Calu3 (cell line): ENCODE measurements around the gene ADGRL3. TPM values are rescaled to one million over a fixed set of nuclear protein-coding genes. Genes with fewer than 3 reads are reported as not detected.

ENCODE experiments used
- BruUV-seq: library from RNA; stranded (reverse); fragments of 400-500 nt; replicated peaks from 2 replicates; lab custom pipeline; 2021; lab: Mats Ljungman, UMichigan
- CTCF ChIA-PET: fragments of 300-600 bp; sonication (Branson Sonifier 250); formaldehyde crosslinking; loops from one replicate; lab custom pipeline; 2022; ENCODE audit warnings: antibody characterized with exemption; lab: Charles Lee
- DNase-seq: peaks from one replicate; pipeline ENCODE4 v3.0.0; 2022
- H3K27ac Mint-ChIP-seq: one replicate; pipeline ENCODE4 v1.8.0; 2022; ENCODE audit warnings: mixed read lengths; ENCODE audit not compliant: unreplicated experiment
- H3K27me3 Mint-ChIP-seq: one replicate; pipeline ENCODE4 v1.8.0; 2022; ENCODE audit warnings: mixed read lengths; ENCODE audit not compliant: unreplicated experiment
- H3K36me3 Mint-ChIP-seq: one replicate; pipeline ENCODE4 v1.8.0; 2022; ENCODE audit warnings: mild to moderate bottlenecking, moderate library complexity, mixed read lengths; ENCODE audit not compliant: insufficient read depth, unreplicated experiment
- H3K4me1 Mint-ChIP-seq: one replicate; pipeline ENCODE4 v1.8.0; 2022; ENCODE audit warnings: mild to moderate bottlenecking, low read depth, mixed read lengths; ENCODE audit not compliant: unreplicated experiment
- H3K4me3 Mint-ChIP-seq: one replicate; pipeline ENCODE4 v1.8.0; 2022; ENCODE audit warnings: mild to moderate bottlenecking, low read depth, moderate library complexity, mixed read lengths; ENCODE audit not compliant: unreplicated experiment
- H3K9me3 Mint-ChIP-seq: one replicate; pipeline ENCODE4 v1.8.0; 2022; ENCODE audit warnings: low read depth, mixed read lengths; ENCODE audit not compliant: unreplicated experiment
- CTCF ChIP-seq: fragments of 200-600 bp; IDR thresholded peaks from one replicate; pipeline ENCODE4 v1.8.0; 2022; ENCODE audit warnings: antibody characterized with exemption; ENCODE audit not compliant: unreplicated experiment
- intact Hi-C: fragments of 100-400 bp; cut with micrococcal nuclease; formaldehyde crosslinking; loops from one replicate; pipeline ENCODE4 v1.10.0; 2022; ENCODE audit not compliant: unreplicated experiment
- total RNA-seq: library from RNA; stranded (reverse); gene quantifications from 2 replicates; pipeline ENCODE4 v1.2.3, GENCODE V29; 2022

The ADGRL3 gene
- total RNA-seq, 1 experiment from 2014 or later: 0.66 TPM

- intact Hi-C loops: no loop called here
- peaks cover 5% of the 10 kb centered on the region for H3K9me3 Mint-ChIP-seq
- peaks cover 21% of the 10 kb centered on the region for H3K4me1 Mint-ChIP-seq
- TF ChIP-seq CTCF: no peak
- H3K27me3 Mint-ChIP-seq: no peaks in the 10 kb centered on the region
- H3K36me3 Mint-ChIP-seq: peaks cover 8% of the 10 kb centered on the region
- no peak for DNase-seq
- no peak overlapping the region for H3K4me3 Mint-ChIP-seq
- H3K27ac Mint-ChIP-seq: peak overlapping the region; percentile 78
- BruUV-seq: no TSS peak
- CTCF ChIA-PET: no interaction called here
These were observed 321.3 kb downstream of the ADGRL3 start for GRCh38 chr4:61521451-61521850.

- H3K4me3 Mint-ChIP-seq: no peak overlapping the region
- H3K36me3 Mint-ChIP-seq: peaks cover 8% of the 10 kb centered on the region
- H3K27me3 Mint-ChIP-seq: no peaks in the 10 kb centered on the region
- DNase-seq: no peak
- H3K27ac Mint-ChIP-seq: no peak overlapping the region
- H3K9me3 Mint-ChIP-seq: peaks cover 5% of the 10 kb centered on the region
- H3K4me1 Mint-ChIP-seq: peaks cover 21% of the 10 kb centered on the region
- intact Hi-C loops: no loop called here
- no peak for TF ChIP-seq CTCF
- BruUV-seq: no TSS peak
- CTCF ChIA-PET: no interaction called here
These were observed 322.2 kb downstream of the ADGRL3 start for GRCh38 chr4:61522312-61522711.

DNA sequence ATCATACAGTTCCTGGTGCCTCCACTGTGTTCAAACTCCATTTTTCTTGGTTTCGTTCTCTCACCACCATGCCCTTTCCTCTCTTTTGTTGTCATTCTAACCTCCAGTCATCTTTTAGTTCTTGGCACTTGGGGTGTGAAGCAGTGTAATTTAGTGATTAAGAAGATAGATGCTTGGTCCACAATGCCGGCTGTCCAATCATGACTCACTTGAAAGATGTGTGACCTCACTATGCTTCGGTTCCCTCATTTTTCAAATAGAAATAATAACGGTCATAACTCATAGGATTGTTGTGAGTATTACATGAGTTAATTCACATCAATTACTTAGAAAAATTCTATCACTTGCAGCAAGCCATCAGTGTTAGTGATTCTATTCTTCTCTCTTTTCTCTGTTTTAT lies 327.8 kb downstream of the ADGRL3 start:
- intact Hi-C loops: no loop called here

DNA sequence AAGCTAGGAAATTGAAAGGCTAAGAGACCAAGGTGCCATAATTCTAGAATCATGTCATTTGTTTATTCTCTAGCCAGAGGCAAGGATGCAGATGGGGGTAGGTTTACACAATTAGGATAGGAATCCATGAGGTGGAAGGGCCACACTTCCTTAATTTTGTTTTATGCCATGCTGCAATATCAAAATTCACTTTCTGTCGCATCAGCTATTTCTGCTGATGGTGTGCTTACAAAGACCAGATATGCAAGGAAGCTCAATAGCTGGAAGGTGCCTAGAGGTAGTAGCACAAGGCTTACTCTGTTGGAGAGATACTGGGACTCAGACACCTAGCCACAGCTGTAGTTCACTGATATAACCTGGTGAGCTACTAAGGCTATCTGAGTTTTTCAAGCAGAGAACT lies 328.5 kb downstream of the ADGRL3 start:
- no peak overlapping the region for H3K4me3 Mint-ChIP-seq
- no peak for DNase-seq
- BruUV-seq: no TSS peak
- CTCF ChIA-PET: no interaction called here
- TF ChIP-seq CTCF: no peak
- no peak overlapping the region for H3K27ac Mint-ChIP-seq
- no peaks in the 10 kb centered on the region for H3K27me3 Mint-ChIP-seq
- intact Hi-C loops: no loop called here
- peaks cover 5% of the 10 kb centered on the region for H3K9me3 Mint-ChIP-seq
- H3K36me3 Mint-ChIP-seq: no peaks in the 10 kb centered on the region
- no peaks in the 10 kb centered on the region for H3K4me1 Mint-ChIP-seq

More for the DNA sequence above, 327.8 kb downstream of the ADGRL3 start:
- H3K4me3 Mint-ChIP-seq: no peak overlapping the region
- H3K27me3 Mint-ChIP-seq: no peaks in the 10 kb centered on the region
- TF ChIP-seq CTCF: no peak
- BruUV-seq: no TSS peak
- DNase-seq: no peak
- H3K4me1 Mint-ChIP-seq: no peaks in the 10 kb centered on the region
- no peaks in the 10 kb centered on the region for H3K36me3 Mint-ChIP-seq
- peaks cover 5% of the 10 kb centered on the region for H3K9me3 Mint-ChIP-seq
- CTCF ChIA-PET: no interaction called here
- no peak overlapping the region for H3K27ac Mint-ChIP-seq
